GM23338 (cell line): Measurements from ENCODE around the gene MUC5AC. TPM values are rescaled to one million over a fixed set of nuclear protein-coding genes. Genes with fewer than 3 reads are reported as not detected.

Experiments used
- ATAC-seq: fragments of 200-7000 bp; cut with Tn5 transposase; 3 replicates; pipeline ENCODE4 v1.9.1; 2020
- DNase-seq: peaks from one replicate; pipeline ENCODE4 v3.0.0-alpha.2; 2015; ENCODE audit warnings: low spot score
- H2AFZ ChIP-seq: fragments of 200-600 bp; sonication (generic); 2 replicates; pipeline ENCODE4 v1.8.0; 2016; ENCODE audit warnings: antibody characterized with exemption, mild to moderate bottlenecking, moderate library complexity
- H3F3A ChIP-seq: fragments of 200-600 bp; sonication (generic); replicated peaks from 2 replicates; pipeline ENCODE4 v1.8.0; 2017; ENCODE audit warnings: antibody characterized with exemption, mixed run types, low read depth
- H3K27ac ChIP-seq: fragments of 200-600 bp; sonication (generic); 2 replicates; pipeline ENCODE4 v1.6.1; 2016; ENCODE audit warnings: low read depth
- H3K27me3 ChIP-seq: fragments of 200-600 bp; sonication (generic); 2 replicates; pipeline ENCODE4 v1.8.0; 2016; ENCODE audit warnings: mild to moderate bottlenecking, mixed run types, moderate library complexity; ENCODE audit not compliant: insufficient read depth
- H3K36me3 ChIP-seq: fragments of 200-600 bp; sonication (generic); 2 replicates; pipeline ENCODE4 v1.8.0; 2016; ENCODE audit warnings: mild to moderate bottlenecking; ENCODE audit not compliant: insufficient read depth
- H3K4me1 ChIP-seq: fragments of 200-600 bp; sonication (generic); 2 replicates; pipeline ENCODE4 v1.8.0; 2016; ENCODE audit warnings: mild to moderate bottlenecking, moderate library complexity; ENCODE audit not compliant: insufficient read depth
- H3K4me2 ChIP-seq: fragments of 200-600 bp; sonication (generic); 2 replicates; pipeline ENCODE4 v1.7.1; 2017; ENCODE audit warnings: mixed run types
- H3K4me3 ChIP-seq: fragments of 200-600 bp; sonication (generic); 2 replicates; pipeline ENCODE4 v1.6.1; 2016; ENCODE audit warnings: mixed run types
- H3K79me2 ChIP-seq: fragments of 200-600 bp; sonication (generic); replicated peaks from 2 replicates; pipeline ENCODE4 v1.8.0; 2017; ENCODE audit warnings: mild to moderate bottlenecking; ENCODE audit not compliant: insufficient read depth
- H3K9me2 ChIP-seq: fragments of 200-600 bp; sonication (generic); 2 replicates; pipeline ENCODE4 v1.8.0; 2017; ENCODE audit not compliant: insufficient read depth
- H4K20me1 ChIP-seq: fragments of 200-600 bp; sonication (generic); replicated peaks from 2 replicates; pipeline ENCODE4 v1.8.0; 2017; ENCODE audit warnings: mild to moderate bottlenecking; ENCODE audit not compliant: insufficient read depth
- H3K27ac Mint-ChIP-seq: 2 replicates; pipeline ENCODE4 v1.8.0; 2020; ENCODE audit warnings: inconsistent platforms, mild to moderate bottlenecking, moderate library complexity, mixed read lengths
- H3K27me3 Mint-ChIP-seq: 3 replicates; pipeline ENCODE4 v1.8.0; 2022; ENCODE audit warnings: low read depth, mild to moderate bottlenecking, moderate library complexity, mixed read lengths, inconsistent platforms; ENCODE audit not compliant: insufficient read depth, poor library complexity
- H3K36me3 Mint-ChIP-seq: 3 replicates; pipeline ENCODE4 v1.8.0; 2021; ENCODE audit warnings: low read depth, mild to moderate bottlenecking, inconsistent platforms, moderate library complexity, mixed read lengths
- H3K4me1 Mint-ChIP-seq: 3 replicates; pipeline ENCODE4 v1.8.0; 2020; ENCODE audit warnings: mild to moderate bottlenecking, inconsistent platforms, mixed read lengths
- H3K4me3 Mint-ChIP-seq: 3 replicates; pipeline ENCODE4 v1.8.0; 2021; ENCODE audit warnings: moderate library complexity, mild to moderate bottlenecking, inconsistent platforms, mixed read lengths
- H3K9me3 Mint-ChIP-seq: 3 replicates; pipeline ENCODE4 v1.8.0; 2020; ENCODE audit warnings: moderate library complexity, mild to moderate bottlenecking, inconsistent platforms, mixed read lengths
- CREB1 ChIP-seq: fragments of 250-450 bp; sonication (Bioruptor Pico); IDR thresholded peaks from 2 replicates; pipeline ENCODE4 v1.5.0; 2020; ENCODE audit warnings: low read depth, mild to moderate bottlenecking, moderate library complexity
- CTCF ChIP-seq, 2 experiments: fragments of 200-600 bp in 1 of 2; sonication (generic) in 1 of 2; conservative IDR thresholded peaks; 2 replicates each; pipeline versions ENCODE4 v1.5.1 to v1.6.1; 2016 to 2017; ENCODE audit warnings: antibody characterized with exemption in 2 of 2, low read depth in 2 of 2, mild to moderate bottlenecking in 2 of 2, moderate library complexity in 1 of 2
- ETS1 ChIP-seq: IDR thresholded peaks from 2 replicates; pipeline ENCODE4 v1.6.1; 2016; ENCODE audit warnings: antibody characterized with exemption
- EZH2 ChIP-seq: fragments of 200-600 bp; sonication (generic); IDR thresholded peaks from one replicate; pipeline ENCODE4 v1.8.0; 2017; ENCODE audit warnings: antibody characterized with exemption, mild to moderate bottlenecking, low read depth; ENCODE audit not compliant: unreplicated experiment
- EZH2phosphoT487 ChIP-seq: fragments of 200-600 bp; sonication (generic); IDR thresholded peaks from one replicate; pipeline ENCODE4 v1.8.1; 2018; ENCODE audit warnings: antibody characterized with exemption; ENCODE audit not compliant: unreplicated experiment
- JUNB ChIP-seq: IDR thresholded peaks from one replicate; pipeline ENCODE4 v1.6.1; 2016; ENCODE audit warnings: antibody characterized with exemption; ENCODE audit not compliant: unreplicated experiment
- NANOG ChIP-seq: IDR thresholded peaks from 2 replicates; pipeline ENCODE4 v1.6.1; 2016; ENCODE audit warnings: antibody characterized with exemption, borderline replicate concordance
- POLR2AphosphoS5 ChIP-seq: IDR thresholded peaks from 2 replicates; pipeline ENCODE4 v1.6.1; 2016; ENCODE audit warnings: antibody characterized with exemption, low read depth
- STAT1 ChIP-seq: IDR thresholded peaks from one replicate; pipeline ENCODE4 v1.6.1; 2016; ENCODE audit warnings: antibody characterized with exemption; ENCODE audit not compliant: unreplicated experiment
- ZNF114 ChIP-seq: fragments of 250-450 bp; sonication (Bioruptor Pico); IDR thresholded peaks from 2 replicates; pipeline ENCODE4 v1.5.0; 2020; ENCODE audit warnings: mild to moderate bottlenecking, moderate library complexity
- ZNF331 ChIP-seq: fragments of 250-450 bp; sonication (Bioruptor Pico); IDR thresholded peaks from 2 replicates; pipeline ENCODE4 v1.5.0; 2020; ENCODE audit warnings: low read depth, mild to moderate bottlenecking, moderate library complexity
- ZNF462 ChIP-seq: fragments of 250-450 bp; sonication (Bioruptor Pico); IDR thresholded peaks from 2 replicates; pipeline ENCODE4 v1.5.0; 2020; ENCODE audit warnings: mild to moderate bottlenecking, moderate library complexity
- polyA plus RNA-seq: library from polyadenylated mRNA; unstranded; fragments of >200 nt; fragmentation: Nextera tagmentation; extraction: Ambion mirVana; gene quantifications from 2 replicates; pipeline ENCODE4 v1.2.1, GENCODE V29; 2016
- total RNA-seq: library from RNA; depleted of rRNA; stranded (reverse); fragments of >200 nt; shearing (Covaris generic); gene quantifications from 2 replicates; pipeline ENCODE4 v1.2.3, GENCODE V29; 2014
- TF ChIP-seq, protein P1 (sequence below): IDR thresholded peaks from one replicate; pipeline ENCODE4 v1.6.1; 2018; ENCODE audit warnings: antibody characterized with exemption; ENCODE audit not compliant: unreplicated experiment

Gene MUC5AC
- total and polyA plus RNA-seq, 2 experiments from 2014 or later, result not detected

DNA sequence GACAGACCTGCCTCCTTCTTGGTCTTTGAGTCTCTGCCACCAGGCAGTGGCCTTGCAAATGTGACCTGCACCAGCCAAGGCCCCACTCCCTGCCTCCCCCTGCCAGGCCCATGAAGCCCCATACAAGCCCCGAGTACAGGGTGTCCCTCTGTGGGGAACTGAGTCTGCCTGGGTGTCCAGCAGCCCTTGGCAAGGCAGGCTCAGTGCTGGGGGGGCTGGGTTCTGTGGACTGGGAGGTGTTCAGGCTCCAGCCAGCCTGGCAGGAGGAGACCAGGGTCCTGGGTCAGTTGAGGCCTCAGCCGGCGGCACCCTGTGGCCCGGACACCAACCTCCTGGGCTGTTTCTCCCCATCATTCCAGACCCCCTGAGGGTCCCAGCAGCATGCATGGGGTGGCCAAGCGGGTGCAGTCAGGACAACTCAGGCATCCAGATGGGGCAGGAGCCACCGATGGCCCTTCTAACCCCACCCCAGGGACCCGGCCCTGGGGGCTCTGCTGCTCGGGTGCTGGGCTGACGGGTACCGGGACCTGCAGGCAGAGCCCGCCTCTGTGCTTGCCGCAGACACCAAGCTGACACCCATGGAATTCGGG is 5.7 kb downstream of the MUC5AC start:
- H3K9me2 ChIP-seq, result no peaks in the 10 kb centered on the region
- no peaks in the 10 kb centered on the region for H3K79me2 ChIP-seq
- ATAC-seq, result no peak
- H3K4me2 ChIP-seq, result no peak overlapping the region
- H4K20me1 ChIP-seq, result no peaks in the 10 kb centered on the region
- DNase-seq, result no peak
- Mint-ChIP-seq H3K9me3 (peaks cover 3% of the 10 kb centered on the region; the same call in 2 of the 3 replicates), H3K4me3 (no peak overlapping the region), H3K36me3 (no peaks in the 10 kb centered on the region), H3K4me1 (no peaks in the 10 kb centered on the region), H3K27ac (no peak overlapping the region; the same call in 1 of the 2 replicates), H3K27me3 (peaks cover 9% of the 10 kb centered on the region)
- H3K4me1 ChIP-seq, result no peaks in the 10 kb centered on the region
- no peak overlapping the region for H3K27ac ChIP-seq
- no peaks in the 10 kb centered on the region for H3F3A ChIP-seq
- H2AFZ ChIP-seq, result no peak overlapping the region
- no peaks in the 10 kb centered on the region for H3K27me3 ChIP-seq
- TF ChIP-seq, protein P1, sequence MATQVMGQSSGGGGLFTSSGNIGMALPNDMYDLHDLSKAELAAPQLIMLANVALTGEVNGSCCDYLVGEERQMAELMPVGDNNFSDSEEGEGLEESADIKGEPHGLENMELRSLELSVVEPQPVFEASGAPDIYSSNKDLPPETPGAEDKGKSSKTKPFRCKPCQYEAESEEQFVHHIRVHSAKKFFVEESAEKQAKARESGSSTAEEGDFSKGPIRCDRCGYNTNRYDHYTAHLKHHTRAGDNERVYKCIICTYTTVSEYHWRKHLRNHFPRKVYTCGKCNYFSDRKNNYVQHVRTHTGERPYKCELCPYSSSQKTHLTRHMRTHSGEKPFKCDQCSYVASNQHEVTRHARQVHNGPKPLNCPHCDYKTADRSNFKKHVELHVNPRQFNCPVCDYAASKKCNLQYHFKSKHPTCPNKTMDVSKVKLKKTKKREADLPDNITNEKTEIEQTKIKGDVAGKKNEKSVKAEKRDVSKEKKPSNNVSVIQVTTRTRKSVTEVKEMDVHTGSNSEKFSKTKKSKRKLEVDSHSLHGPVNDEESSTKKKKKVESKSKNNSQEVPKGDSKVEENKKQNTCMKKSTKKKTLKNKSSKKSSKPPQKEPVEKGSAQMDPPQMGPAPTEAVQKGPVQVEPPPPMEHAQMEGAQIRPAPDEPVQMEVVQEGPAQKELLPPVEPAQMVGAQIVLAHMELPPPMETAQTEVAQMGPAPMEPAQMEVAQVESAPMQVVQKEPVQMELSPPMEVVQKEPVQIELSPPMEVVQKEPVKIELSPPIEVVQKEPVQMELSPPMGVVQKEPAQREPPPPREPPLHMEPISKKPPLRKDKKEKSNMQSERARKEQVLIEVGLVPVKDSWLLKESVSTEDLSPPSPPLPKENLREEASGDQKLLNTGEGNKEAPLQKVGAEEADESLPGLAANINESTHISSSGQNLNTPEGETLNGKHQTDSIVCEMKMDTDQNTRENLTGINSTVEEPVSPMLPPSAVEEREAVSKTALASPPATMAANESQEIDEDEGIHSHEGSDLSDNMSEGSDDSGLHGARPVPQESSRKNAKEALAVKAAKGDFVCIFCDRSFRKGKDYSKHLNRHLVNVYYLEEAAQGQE, result no peak
- TF ChIP-seq ZNF114 (CRISPR knock-in tag) (no peak), CREB1 (CRISPR knock-in tag) (no peak), NANOG (no peak), JUNB (no peak), EZH2 (no peak), POLR2AphosphoS5 (no peak), STAT1 (no peak), ZNF462 (CRISPR knock-in tag) (no peak), EZH2phosphoT487 (no peak), ZNF331 (no peak), ETS1 (no peak), CTCF (conservative IDR thresholded peaks at IDR 0.05; ENCODE audit: low read depth in 2 of 2) (no peak)
- no peak overlapping the region for H3K4me3 ChIP-seq
- H3K36me3 ChIP-seq, result no peaks in the 10 kb centered on the region
